Activated B cell treated with CpG ODN at 0.5 μM for 24 hours (primary cell): ENCODE measurements around the gene TMCC2. TPM values are rescaled to one million over a fixed set of nuclear protein-coding genes. Genes with fewer than 3 reads are reported as not detected.

Experiments used
- ATAC-seq: fragments of 200-7000 bp; cut with Tn5 transposase; one replicate; pipeline ENCODE4 v1.10.0; 2021; ENCODE audit warnings: low read depth, mild to moderate bottlenecking, moderate library complexity
- CTCF ChIA-PET: fragments of 350-600 bp; sonication (Branson Sonifier 250); formaldehyde crosslinking; loops from one replicate; lab custom pipeline; 2021; ENCODE audit warnings: antibody characterized with exemption; lab: Charles Lee
- POLR2A ChIA-PET: fragments of 350-600 bp; sonication (Branson Sonifier 250); formaldehyde crosslinking; loops from one replicate; lab custom pipeline; 2021; ENCODE audit warnings: antibody characterized with exemption; lab: Charles Lee
- DNase-seq: peaks from one replicate; pipeline ENCODE4 v3.0.0; 2022
- H3K27ac Mint-ChIP-seq: one replicate; pipeline ENCODE4 v1.8.0; 2020; ENCODE audit warnings: mixed read lengths
- H3K27me3 Mint-ChIP-seq: one replicate; pipeline ENCODE4 v1.8.0; 2021; ENCODE audit warnings: mixed read lengths
- H3K36me3 Mint-ChIP-seq: one replicate; pipeline ENCODE4 v1.8.0; 2021; ENCODE audit warnings: low read depth, mixed read lengths
- H3K4me1 Mint-ChIP-seq: one replicate; pipeline ENCODE4 v1.8.0; 2021; ENCODE audit warnings: mixed read lengths
- H3K4me3 Mint-ChIP-seq: one replicate; pipeline ENCODE4 v1.8.0; 2020; ENCODE audit warnings: mild to moderate bottlenecking, mixed read lengths
- H3K9me3 Mint-ChIP-seq: one replicate; pipeline ENCODE4 v1.8.0; 2020; ENCODE audit warnings: mixed read lengths
- CTCF ChIP-seq: fragments of 200-600 bp; IDR thresholded peaks from one replicate; pipeline ENCODE4 v1.8.0; 2022; ENCODE audit warnings: antibody characterized with exemption, mild to moderate bottlenecking
- intact Hi-C: fragments of 100-400 bp; cut with micrococcal nuclease; formaldehyde crosslinking; loops from one replicate; pipeline ENCODE4 v1.15.1; 2024
- total RNA-seq: library from RNA; stranded (reverse); gene quantifications from 2 replicates; pipeline ENCODE4 v1.2.3, GENCODE V29; 2022

Gene TMCC2
- total RNA-seq, 1 donor from 2014 or later, result 1.2 TPM

GRCh38 chr1:205204552-205204951 is 23.2 kb upstream of the TMCC2 start:
- Mint-ChIP-seq H3K9me3 (no peaks in the 10 kb centered on the region), H3K27me3 (no peaks in the 10 kb centered on the region), H3K4me3 (no peak overlapping the region), H3K4me1 (peaks cover 12% of the 10 kb centered on the region), H3K27ac (no peak overlapping the region), H3K36me3 (no peaks in the 10 kb centered on the region)
- ChIA-PET POLR2A (no interaction called here), CTCF (interaction anchor here (1.1 to 1.3 kb wide), 2 partner anchors 10 to 52 kb away, joined by 3 read pairs; no protein-coding TSS in a partner anchor)
- intact Hi-C loops, result no loop called here
- DNase-seq (no peak), ATAC-seq (no peak)
- TF ChIP-seq CTCF, result no peak

GRCh38 chr1:205205055-205205454 is 22.7 kb upstream of the TMCC2 start:
- CTCF ChIA-PET, result interaction anchor here (1.0 to 1.3 kb wide), 3 partner anchors 10 to 51 kb away, joined by 3 read pairs; partner anchors contain the start of gene TMCC2
- Mint-ChIP-seq H3K27ac (no peak overlapping the region), H3K36me3 (no peaks in the 10 kb centered on the region)

GRCh38 chr1:205208811-205209210 is 18.9 kb upstream of the TMCC2 start:
- POLR2A ChIA-PET, result no interaction called here
- H3K4me3 Mint-ChIP-seq, result peak overlapping the region; percentile 24
- intact Hi-C loops, result no loop called here
- H3K4me1 Mint-ChIP-seq, result peaks cover 25% of the 10 kb centered on the region
- H3K27me3 Mint-ChIP-seq, result no peaks in the 10 kb centered on the region
- ATAC-seq (no peak), DNase-seq (no peak)
- no peaks in the 10 kb centered on the region for H3K9me3 Mint-ChIP-seq
- H3K27ac Mint-ChIP-seq, result peak overlapping the region; percentile 12
- H3K36me3 Mint-ChIP-seq, result peaks cover 5% of the 10 kb centered on the region
- TF ChIP-seq CTCF, result no peak
- CTCF ChIA-PET, result no interaction called here

More at GRCh38 chr1:205205055-205205454, 22.7 kb upstream of the TMCC2 start:
- no peaks in the 10 kb centered on the region for H3K9me3 Mint-ChIP-seq
- TF ChIP-seq CTCF, result no peak
- no peak overlapping the region for H3K4me3 Mint-ChIP-seq
- DNase-seq, result no peak
- intact Hi-C loops, result no loop called here
- H3K4me1 Mint-ChIP-seq, result peaks cover 8% of the 10 kb centered on the region
- POLR2A ChIA-PET, result no interaction called here
- no peak for ATAC-seq
- H3K27me3 Mint-ChIP-seq, result no peaks in the 10 kb centered on the region

GRCh38 chr1:205210756-205211168 is 17.0 kb upstream of the TMCC2 start:
- TF ChIP-seq CTCF, result no peak
- DNase-seq (no peak), ATAC-seq (no peak)
- no peaks in the 10 kb centered on the region for H3K9me3 Mint-ChIP-seq
- H3K4me3 Mint-ChIP-seq, result peak overlapping the region; percentile 95
- intact Hi-C loops, result loop anchor here (1.0 to 5.0 kb wide), 3 partner anchors 87 to 537 kb away; partner anchors contain the start of gene ELK4
- ChIA-PET POLR2A (interaction anchor here (0.6 to 2.4 kb wide), 7 partner anchors 15 to 695 kb away, joined by 3 to 19 read pairs (median 3); partner anchors contain the start of genes MDM4 and TMCC2), CTCF (interaction anchor here (2.0 kb wide), 1 partner anchor 18 kb away, joined by 7 read pairs; the partner anchor contains the start of gene TMCC2)
- peak overlapping the region; percentile 97 for H3K27ac Mint-ChIP-seq
- H3K36me3 Mint-ChIP-seq, result peaks cover 5% of the 10 kb centered on the region
- H3K27me3 Mint-ChIP-seq, result no peaks in the 10 kb centered on the region
- peaks cover 35% of the 10 kb centered on the region for H3K4me1 Mint-ChIP-seq

GRCh38 chr1:205211169-205211838 is 16.4 kb upstream of the TMCC2 start, which contains the start of gene DSTYK:
Gene DSTYK (minus strand): TSS chr1:205211702. CDS start chr1:205211535, 167 bp downstream.
- ChIA-PET POLR2A (interaction anchor here (0.6 to 2.4 kb wide), 5 partner anchors 16 to 695 kb away, joined by 3 to 19 read pairs (median 3); partner anchors contain the start of genes MDM4 and TMCC2), CTCF (interaction anchor here (2.0 kb wide), 1 partner anchor 17 kb away, joined by 7 read pairs; the partner anchor contains the start of gene TMCC2)
- H3K27ac Mint-ChIP-seq, result peak within 1 kb of the TSS; percentile 97

More at GRCh38 chr1:205211169-205211838, 16.4 kb upstream of the TMCC2 start, which contains the start of gene DSTYK:
- peaks cover 5% of the 10 kb centered on the region for H3K36me3 Mint-ChIP-seq
- ATAC-seq (peak; percentile 82), DNase-seq (peak; percentile 81)
- intact Hi-C loops, result loop anchor here (1.0 to 5.0 kb wide), 3 partner anchors 88 to 536 kb away; partner anchors contain the start of gene ELK4
- TF ChIP-seq CTCF, result no peak
- H3K4me3 Mint-ChIP-seq, result peak within 1 kb of the TSS; percentile 95
- H3K27me3 Mint-ChIP-seq, result no peaks in the 10 kb centered on the region
- peaks cover 35% of the 10 kb centered on the region for H3K4me1 Mint-ChIP-seq
- no peaks in the 10 kb centered on the region for H3K9me3 Mint-ChIP-seq
